PC-3 (cell line): ENCODE data around the gene CTDNEP1. TPM values are rescaled to one million over a fixed set of nuclear protein-coding genes. Genes with fewer than 3 reads are reported as not detected.

Source experiments
- ATAC-seq: fragments of 200-7000 bp; cut with Tn5 transposase; 2 replicates; pipeline ENCODE4 v1.9.1; 2020; ENCODE audit warnings: mild to moderate bottlenecking, moderate library complexity
- BruUV-seq: library from RNA; stranded (reverse); fragments of 400-500 nt; replicated peaks from 2 replicates; lab custom pipeline; 2021; lab: Mats Ljungman, UMichigan
- CTCF ChIA-PET: fragments of 300-600 bp; sonication (Branson Sonifier 250); formaldehyde crosslinking; loops from one replicate; lab custom pipeline; 2022; ENCODE audit warnings: antibody characterized with exemption; lab: Charles Lee
- POLR2A ChIA-PET: fragments of 300-600 bp; sonication (Branson Sonifier 250); formaldehyde crosslinking; loops from one replicate; lab custom pipeline; 2022; ENCODE audit warnings: antibody characterized with exemption; ENCODE audit not compliant: unreplicated experiment; lab: Charles Lee
- DNase-seq: peaks from one replicate; pipeline ENCODE4 v3.0.0-alpha.2; 2015
- H2AFZ ChIP-seq: fragments of 300-600 bp; sonication (generic); 2 replicates; pipeline ENCODE4 v1.6.0; 2016; ENCODE audit warnings: antibody characterized with exemption, low read length
- H3F3A ChIP-seq: fragments of 300-600 bp; sonication (generic); one replicate; pipeline ENCODE4 v1.6.0; 2017; ENCODE audit warnings: antibody characterized with exemption, low read length, control low read depth, mild to moderate bottlenecking; ENCODE audit not compliant: unreplicated experiment
- H3K27ac ChIP-seq: fragments of 300-600 bp; sonication (generic); 2 replicates; pipeline ENCODE4 v1.5.1; 2016; ENCODE audit warnings: mild to moderate bottlenecking, low read length
- H3K27me3 ChIP-seq: fragments of 300-600 bp; sonication (generic); 2 replicates; pipeline ENCODE4 v1.6.1; 2016; ENCODE audit warnings: low read length, mixed read lengths
- H3K36me3 ChIP-seq: fragments of 300-600 bp; sonication (generic); 2 replicates; pipeline ENCODE4 v1.6.1; 2016; ENCODE audit warnings: low read depth, mixed run types, low read length, mixed read lengths
- H3K4me1 ChIP-seq: fragments of 300-600 bp; sonication (generic); 2 replicates; pipeline ENCODE4 v1.5.1; 2016; ENCODE audit warnings: low read length; ENCODE audit not compliant: insufficient read depth
- H3K4me2 ChIP-seq: fragments of 300-600 bp; sonication (generic); 2 replicates; pipeline ENCODE4 v1.6.0; 2016; ENCODE audit warnings: low read length
- H3K4me3 ChIP-seq: fragments of 300-600 bp; sonication (generic); 2 replicates; pipeline ENCODE4 v1.5.1; 2016; ENCODE audit warnings: mild to moderate bottlenecking, low read length, mixed read lengths
- H3K79me2 ChIP-seq: fragments of 300-600 bp; sonication (generic); 2 replicates; pipeline ENCODE4 v1.6.1; 2017; ENCODE audit warnings: low read length, mixed read lengths
- H3K9ac ChIP-seq: fragments of 300-600 bp; sonication (generic); 2 replicates; pipeline ENCODE4 v1.6.0; 2016; ENCODE audit warnings: mild to moderate bottlenecking, low read length
- H3K9me2 ChIP-seq: fragments of 300-600 bp; sonication (generic); replicated peaks from 2 replicates; pipeline ENCODE4 v1.6.1; 2016; ENCODE audit warnings: mixed run types, low read length, mixed read lengths
- H3K9me3 ChIP-seq: fragments of 300-600 bp; sonication (generic); 2 replicates; pipeline ENCODE4 v1.6.1; 2016; ENCODE audit warnings: low read length, mixed read lengths
- H4K20me1 ChIP-seq: fragments of 300-600 bp; sonication (generic); 2 replicates; pipeline ENCODE4 v1.6.1; 2016; ENCODE audit warnings: low read length, mixed read lengths
- CTCF ChIP-seq: fragments of 300-600 bp; sonication (generic); conservative IDR thresholded peaks from 2 replicates; pipeline ENCODE4 v1.5.1; 2017; ENCODE audit warnings: antibody characterized with exemption, low read depth, mild to moderate bottlenecking, low read length
- EZH2 ChIP-seq: fragments of 300-600 bp; sonication (generic); IDR thresholded peaks from one replicate; pipeline ENCODE4 v1.6.1; 2017; ENCODE audit warnings: antibody characterized with exemption, mild to moderate bottlenecking, low read length; ENCODE audit not compliant: unreplicated experiment
- EZH2phosphoT487 ChIP-seq: fragments of 300-600 bp; sonication (generic); IDR thresholded peaks from 2 replicates; pipeline ENCODE4 v1.6.1; 2018; ENCODE audit warnings: mild to moderate bottlenecking, antibody characterized with exemption, low read length, borderline replicate concordance
- intact Hi-C: fragments of 100-400 bp; cut with micrococcal nuclease; formaldehyde crosslinking; loops from 2 replicates; pipeline ENCODE4 v1.9.0; 2023
- total RNA-seq: library from RNA; depleted of rRNA; stranded (reverse); fragments of >200 nt; gene quantifications from 2 replicates; pipeline ENCODE4 v1.2.3, GENCODE V29; 2014

Gene CTDNEP1
- total RNA-seq, 1 experiment from 2014 or later = 52.4 TPM

- no peak overlapping the region for H2AFZ ChIP-seq
- H3K27me3 ChIP-seq = no peaks in the 10 kb centered on the region
- no TSS peak for BruUV-seq
- no peak overlapping the region for H3K27ac ChIP-seq
- no peaks in the 10 kb centered on the region for H3K9me2 ChIP-seq
- H3K79me2 ChIP-seq = peaks cover 41% of the 10 kb centered on the region
- no peak overlapping the region for H3K4me3 ChIP-seq
- TF ChIP-seq CTCF (no peak), EZH2 (no peak), EZH2phosphoT487 (no peak)
- peaks cover 11% of the 10 kb centered on the region for H3K4me1 ChIP-seq
- H3K9me3 ChIP-seq = no peaks in the 10 kb centered on the region
- DNase-seq = no peak
- no peaks in the 10 kb centered on the region for H3F3A ChIP-seq
- ChIA-PET CTCF (no interaction called here), POLR2A (no interaction called here)
- no peak overlapping the region for H3K9ac ChIP-seq
- peaks cover 8% of the 10 kb centered on the region; the same call in 1 of the 2 replicates for H4K20me1 ChIP-seq
- no peaks in the 10 kb centered on the region; the same call in 1 of the 2 replicates for H3K36me3 ChIP-seq
- no peak for ATAC-seq
- intact Hi-C loops = no loop called here
- H3K4me2 ChIP-seq = no peak overlapping the region
Observed at GRCh38 chr17:7229504-7229903, 22.0 kb downstream of the CTDNEP1 start.

GRCh38 chr17:7228920-7229319, 22.6 kb downstream of the CTDNEP1 start:
- Histone ChIP-seq H3K9me2 (no peaks in the 10 kb centered on the region), H3K27me3 (no peaks in the 10 kb centered on the region), H3K4me1 (peaks cover 10% of the 10 kb centered on the region), H4K20me1 (peaks cover 8% of the 10 kb centered on the region; the same call in 1 of the 2 replicates), H3K4me2 (no peak overlapping the region), H3K9me3 (no peaks in the 10 kb centered on the region), H2AFZ (no peak overlapping the region), H3K27ac (no peak overlapping the region), H3K79me2 (peaks cover 38% of the 10 kb centered on the region), H3K36me3 (no peaks in the 10 kb centered on the region; the same call in 1 of the 2 replicates), H3K4me3 (no peak overlapping the region), H3K9ac (no peak overlapping the region), H3F3A (no peaks in the 10 kb centered on the region)
- no TSS peak for BruUV-seq
- TF ChIP-seq CTCF (no peak), EZH2 (no peak), EZH2phosphoT487 (no peak)
- intact Hi-C loops = no loop called here
- DNase-seq = no peak
- POLR2A ChIA-PET = no interaction called here
- ATAC-seq = no peak
- CTCF ChIA-PET = no interaction called here

- ChIA-PET POLR2A (no interaction called here), CTCF (no interaction called here)
- H3K4me2 ChIP-seq = no peak overlapping the region
- intact Hi-C loops = no loop called here
- DNase-seq = no peak
- H3K36me3 ChIP-seq = peaks cover 19% of the 10 kb centered on the region; the same call in 1 of the 2 replicates
- H4K20me1 ChIP-seq = peaks cover 8% of the 10 kb centered on the region; the same call in 1 of the 2 replicates
- peaks cover 30% of the 10 kb centered on the region for H3K79me2 ChIP-seq
- ATAC-seq = no peak
- H3K9me2 ChIP-seq = no peaks in the 10 kb centered on the region
- TF ChIP-seq EZH2phosphoT487 (no peak), CTCF (no peak), EZH2 (no peak)
- no TSS peak for BruUV-seq
- H3K9me3 ChIP-seq = no peaks in the 10 kb centered on the region
- H3K4me3 ChIP-seq = no peak overlapping the region
- H3K27me3 ChIP-seq = no peaks in the 10 kb centered on the region
- H3F3A ChIP-seq = no peaks in the 10 kb centered on the region
- H3K9ac ChIP-seq = no peak overlapping the region
- no peak overlapping the region for H3K27ac ChIP-seq
- H2AFZ ChIP-seq = no peak overlapping the region
- peaks cover 3% of the 10 kb centered on the region for H3K4me1 ChIP-seq
Observed at GRCh38 chr17:7226721-7227710, 24.5 kb downstream of the CTDNEP1 start.
